ENCODE measurements around the gene HUNK.
"Not testable (repeated sequence)": the region's sequence is repeated elsewhere in the genome, so short reads cannot be mapped to it uniquely, and the experiment has no call there.

The HUNK gene

DNA sequence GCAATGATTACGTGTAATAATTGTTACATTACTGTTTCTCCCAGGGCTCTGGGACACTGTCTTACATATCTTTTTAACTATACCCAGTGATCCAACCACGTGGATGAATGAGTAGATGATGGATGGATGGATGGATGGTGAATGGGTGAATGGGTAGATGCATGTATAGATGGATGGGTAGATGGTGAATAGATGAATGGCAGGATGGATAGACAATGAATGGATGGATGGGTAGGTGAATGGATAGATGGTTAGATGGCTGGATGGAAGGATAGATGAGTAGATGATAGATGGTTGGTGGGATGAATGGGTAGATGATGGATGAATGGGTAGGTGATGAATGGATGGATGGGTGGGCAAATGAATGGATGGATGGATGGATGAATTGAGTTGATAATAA is 135.9 kb downstream of the HUNK start:
- no peak for DNase-seq

DNA sequence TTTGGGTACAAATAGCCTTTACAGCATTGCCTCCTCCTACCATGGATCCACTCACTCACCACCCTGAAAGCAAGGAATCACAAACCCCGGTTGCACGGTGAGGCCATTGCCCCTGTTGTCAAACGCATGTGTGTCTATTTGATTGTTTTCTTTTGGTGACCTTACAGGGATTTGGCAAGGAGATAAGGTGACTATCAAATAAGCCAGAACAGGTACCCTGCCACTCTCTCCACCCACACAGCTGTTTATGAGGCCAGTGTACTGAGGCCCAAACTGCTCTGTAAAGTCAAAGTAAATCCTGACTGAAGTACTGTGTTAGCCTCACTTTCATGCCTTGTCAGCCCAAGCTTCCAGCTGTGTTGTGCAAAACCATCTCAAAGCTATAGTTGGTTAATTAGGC is 136.4 kb downstream of the HUNK start:
- no peak for DNase-seq

DNA sequence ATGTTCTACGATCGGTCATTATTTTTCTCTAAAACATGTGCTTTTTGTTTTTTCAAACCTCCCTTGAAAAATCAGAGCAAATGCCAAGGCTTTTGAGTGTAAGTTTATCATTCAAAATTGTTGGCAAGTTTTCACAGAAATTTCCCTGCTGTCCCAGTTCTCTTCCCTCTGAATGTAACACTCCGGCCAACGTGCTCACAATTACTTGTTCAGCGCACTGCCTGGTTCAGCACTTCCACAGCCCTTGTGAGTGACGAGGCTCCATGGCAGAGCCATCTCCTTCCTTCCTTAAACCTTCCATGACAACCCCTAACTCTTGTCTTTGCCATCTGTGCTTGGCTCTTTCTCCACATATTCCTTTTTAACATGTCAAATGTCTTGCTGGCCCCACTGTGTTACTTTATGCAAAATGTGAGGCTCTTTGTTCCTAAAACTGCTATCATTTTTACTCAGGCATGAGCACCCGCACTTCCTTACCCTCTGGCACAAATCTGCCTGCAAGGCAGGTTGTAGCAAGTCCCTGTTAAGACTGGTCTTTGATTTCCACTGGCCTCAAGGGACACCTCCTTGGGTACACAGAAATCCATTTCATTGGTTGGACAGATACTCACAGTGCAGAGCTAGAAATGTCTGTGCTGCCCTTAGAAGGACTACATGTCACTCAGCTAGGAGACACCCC is 142.8 kb downstream of the HUNK start:
- no peak for DNase-seq

DNA sequence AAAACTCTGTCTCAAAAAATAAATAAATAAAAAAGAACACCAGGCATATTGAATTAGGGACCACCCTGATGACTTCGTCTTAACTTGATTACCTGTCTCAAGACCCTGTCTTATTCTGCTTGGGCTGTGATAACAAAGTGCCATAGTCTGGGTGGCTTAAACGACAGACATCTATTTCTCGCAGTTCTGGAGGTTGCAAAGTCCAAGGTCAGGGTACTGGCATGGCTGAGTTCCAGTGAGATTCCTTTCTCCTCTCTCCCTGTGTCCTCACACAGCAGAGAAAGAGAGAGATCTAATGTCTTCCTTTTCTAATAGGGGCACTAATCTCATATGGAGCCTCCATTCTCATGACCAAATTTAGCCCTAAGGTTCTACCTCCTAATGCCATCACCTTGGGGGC is 145.6 kb downstream of the HUNK start:
- no peak for DNase-seq

DNA sequence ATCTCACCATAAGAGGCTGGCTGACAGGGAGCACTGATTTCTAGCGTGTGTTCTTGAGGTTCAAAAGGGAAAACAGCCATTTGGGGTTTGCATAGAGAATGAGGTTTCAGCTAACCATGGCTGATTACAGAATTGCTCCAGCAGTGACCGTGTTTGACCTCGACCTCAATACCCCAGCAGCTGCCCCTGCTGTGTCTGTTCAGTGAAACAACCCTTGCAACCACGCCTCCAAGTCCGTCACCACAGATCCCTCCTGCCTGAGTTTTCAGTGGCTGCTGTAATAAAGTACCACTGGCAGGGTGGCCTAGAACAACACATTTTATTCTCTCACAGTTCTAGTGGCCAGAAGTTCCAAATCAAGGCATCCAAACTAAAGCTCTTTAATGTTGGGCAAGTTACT is 147.7 kb downstream of the HUNK start:
- no peak for DNase-seq

DNA sequence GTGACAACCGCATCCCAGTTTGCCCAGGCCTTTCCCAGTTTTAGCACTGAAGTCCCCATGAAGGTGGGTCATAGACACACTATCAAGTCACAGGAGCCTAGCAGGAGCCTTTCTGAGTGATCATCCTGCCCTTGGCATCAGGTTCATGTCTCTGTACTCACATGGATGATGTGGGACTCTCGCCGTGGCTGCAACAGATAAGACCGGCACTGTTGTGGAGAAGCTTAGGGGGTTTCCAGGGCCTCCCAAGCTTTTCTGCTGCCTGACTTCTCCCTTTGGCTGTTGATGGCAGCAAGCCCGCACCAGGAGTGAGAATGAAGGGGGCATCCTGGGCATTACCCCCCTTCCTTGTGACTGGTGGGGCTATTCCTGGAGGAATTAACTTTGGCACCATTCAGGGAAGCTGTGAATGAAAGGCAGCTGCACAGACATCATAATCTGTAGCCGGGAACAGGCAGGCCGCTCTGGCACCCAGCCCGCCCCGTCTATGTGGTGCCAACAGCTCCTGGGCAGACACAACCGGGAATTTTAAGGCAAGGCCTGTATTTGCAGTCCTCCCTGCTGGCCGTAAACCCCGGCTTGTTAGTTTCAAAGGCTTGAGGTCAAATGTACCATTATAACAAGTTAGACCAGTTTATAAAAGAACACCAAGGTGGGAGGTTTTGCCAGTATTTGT is 148.6 kb downstream of the HUNK start:
- peak; percentile 88 for DNase-seq

DNA sequence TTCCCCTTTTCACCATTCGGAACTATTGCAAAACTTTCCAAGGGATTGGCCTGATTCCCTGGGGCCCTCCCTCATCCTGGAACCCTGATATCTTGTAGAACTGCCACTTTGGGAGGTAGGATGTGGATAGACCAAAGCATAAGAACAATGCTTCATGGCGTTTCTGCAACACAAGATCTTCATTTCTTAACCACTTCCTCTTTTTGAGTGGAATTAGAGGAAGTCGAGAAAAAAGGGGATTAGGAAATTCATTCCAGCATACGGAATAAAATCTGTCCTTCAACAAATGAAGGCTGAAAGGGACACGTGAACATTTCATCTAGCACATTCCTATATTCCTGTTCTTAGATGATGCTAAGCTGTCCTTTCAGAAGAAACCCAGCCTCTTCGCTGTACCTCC is 149.3 kb downstream of the HUNK start:
- DNase-seq: no peak

DNA sequence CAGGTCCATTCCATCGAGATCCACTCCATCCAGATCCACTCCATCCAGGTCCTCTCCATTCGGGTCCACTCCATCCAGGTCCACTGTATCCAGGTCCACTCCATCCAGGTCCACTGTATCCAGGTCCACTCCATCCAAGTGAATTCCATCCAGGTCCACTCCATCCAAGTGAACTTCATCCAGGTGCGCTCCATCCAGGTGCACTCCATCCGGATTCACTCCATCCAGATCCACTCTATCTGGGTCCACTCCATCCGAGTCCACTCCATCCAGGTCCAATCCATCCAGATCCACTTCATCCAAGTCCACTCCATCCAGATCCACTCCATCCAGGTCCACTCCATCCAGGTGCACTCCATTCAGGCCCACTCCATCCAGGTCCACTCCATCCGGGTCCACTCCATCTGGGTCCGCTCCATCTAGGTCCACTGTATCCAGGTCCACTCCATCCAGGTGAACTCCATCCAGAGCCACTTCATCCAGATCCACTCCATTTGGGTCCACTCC is 157.4 kb downstream of the HUNK start:
- no peak for DNase-seq

DNA sequence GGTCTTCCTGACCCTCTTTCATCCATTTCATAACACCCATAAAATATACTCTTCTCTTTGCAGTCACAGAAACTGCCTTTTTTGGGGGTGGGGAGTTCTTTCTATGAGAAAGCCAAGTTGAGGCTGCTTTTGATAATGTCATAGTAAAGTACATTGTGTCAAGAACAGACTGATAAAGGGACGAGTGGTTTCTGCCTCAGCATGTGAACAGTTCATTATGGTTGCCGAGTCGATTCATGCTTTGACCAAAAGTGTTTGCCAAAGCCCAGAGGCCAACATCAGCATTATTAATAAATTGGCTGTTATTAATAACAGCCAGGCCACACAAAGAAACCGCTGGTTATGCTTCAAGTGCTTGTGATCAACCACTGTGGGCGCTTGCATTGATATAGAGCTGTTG is 162.0 kb downstream of the HUNK start:
- no peak for DNase-seq

DNA sequence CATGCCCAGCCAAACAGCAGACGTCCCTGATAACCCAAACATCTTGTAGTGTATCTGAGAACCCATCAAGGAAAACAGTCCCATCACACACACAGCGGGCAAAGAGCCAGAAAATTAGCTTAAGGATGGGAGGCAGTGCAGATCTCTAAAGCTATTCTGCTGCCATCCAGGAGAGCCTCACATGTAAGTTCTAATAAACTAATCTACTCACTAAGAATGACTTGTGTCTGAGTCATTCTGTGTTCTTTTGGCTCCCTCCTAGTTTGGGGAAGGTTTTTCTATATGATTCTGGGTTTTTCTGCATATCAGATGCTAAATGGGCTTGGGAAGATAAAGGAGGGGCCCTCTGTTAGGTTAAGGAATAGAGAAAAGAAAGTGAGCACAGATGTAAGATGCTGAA is 162.8 kb downstream of the HUNK start:
- DNase-seq: no peak

DNA sequence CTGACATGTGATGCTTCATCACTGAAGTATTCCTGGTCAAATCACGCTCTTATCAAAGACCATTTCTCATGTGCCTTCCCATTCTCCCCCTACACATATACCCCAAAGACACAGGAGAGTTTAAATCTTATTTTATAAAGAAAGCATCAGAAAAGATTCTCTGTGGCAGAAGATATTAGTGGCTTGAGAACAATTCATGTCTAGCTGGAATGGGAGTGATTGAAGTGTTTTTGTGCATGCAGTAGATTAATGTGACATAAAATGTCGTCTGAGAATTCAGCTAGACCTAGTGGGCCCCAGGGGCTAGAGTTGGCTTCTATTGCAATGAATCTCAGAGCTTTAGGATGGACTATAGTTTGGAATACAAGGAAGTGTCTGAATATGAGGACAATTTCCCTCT is 163.9 kb downstream of the HUNK start:
- DNase-seq: no peak

DNA sequence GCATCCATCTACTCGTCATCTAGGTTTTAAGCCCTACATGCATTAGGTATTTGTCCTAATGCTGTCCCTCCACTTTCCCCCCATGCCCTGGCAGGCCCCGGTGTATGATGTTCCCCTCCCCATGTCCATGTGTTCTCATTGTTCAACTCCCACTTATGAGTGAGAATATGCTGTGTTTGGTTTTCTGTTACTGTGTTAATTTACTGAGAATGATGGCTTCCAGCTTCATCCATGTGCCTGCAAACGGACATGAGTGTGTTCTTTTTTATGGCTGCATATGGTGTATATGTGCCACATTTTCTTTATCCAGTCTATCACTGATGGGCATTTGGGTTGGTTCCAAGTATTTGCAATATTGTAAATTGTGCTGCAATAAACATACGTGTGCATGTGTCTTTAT is 165.9 kb downstream of the HUNK start:
- not testable (repeated sequence) for DNase-seq

DNA sequence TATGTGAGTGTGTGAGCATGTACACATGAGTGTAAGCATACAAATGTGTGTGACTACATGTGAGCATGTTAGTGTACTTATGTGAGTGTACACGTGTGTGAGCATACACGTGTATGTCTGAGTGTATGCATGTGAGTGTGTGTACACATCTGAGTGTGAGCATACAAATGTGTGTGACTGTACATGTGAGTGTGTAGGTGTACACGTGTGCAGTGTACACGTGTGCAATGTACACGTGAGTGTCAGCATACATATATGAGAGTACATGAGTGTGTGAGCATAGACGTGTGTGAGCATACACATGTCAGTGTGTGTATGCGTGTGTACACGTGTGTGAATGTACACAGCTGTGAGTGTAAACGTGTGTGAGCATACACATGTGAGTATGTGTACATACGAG is 170.6 kb downstream of the HUNK start:
- DNase-seq: no peak

DNA sequence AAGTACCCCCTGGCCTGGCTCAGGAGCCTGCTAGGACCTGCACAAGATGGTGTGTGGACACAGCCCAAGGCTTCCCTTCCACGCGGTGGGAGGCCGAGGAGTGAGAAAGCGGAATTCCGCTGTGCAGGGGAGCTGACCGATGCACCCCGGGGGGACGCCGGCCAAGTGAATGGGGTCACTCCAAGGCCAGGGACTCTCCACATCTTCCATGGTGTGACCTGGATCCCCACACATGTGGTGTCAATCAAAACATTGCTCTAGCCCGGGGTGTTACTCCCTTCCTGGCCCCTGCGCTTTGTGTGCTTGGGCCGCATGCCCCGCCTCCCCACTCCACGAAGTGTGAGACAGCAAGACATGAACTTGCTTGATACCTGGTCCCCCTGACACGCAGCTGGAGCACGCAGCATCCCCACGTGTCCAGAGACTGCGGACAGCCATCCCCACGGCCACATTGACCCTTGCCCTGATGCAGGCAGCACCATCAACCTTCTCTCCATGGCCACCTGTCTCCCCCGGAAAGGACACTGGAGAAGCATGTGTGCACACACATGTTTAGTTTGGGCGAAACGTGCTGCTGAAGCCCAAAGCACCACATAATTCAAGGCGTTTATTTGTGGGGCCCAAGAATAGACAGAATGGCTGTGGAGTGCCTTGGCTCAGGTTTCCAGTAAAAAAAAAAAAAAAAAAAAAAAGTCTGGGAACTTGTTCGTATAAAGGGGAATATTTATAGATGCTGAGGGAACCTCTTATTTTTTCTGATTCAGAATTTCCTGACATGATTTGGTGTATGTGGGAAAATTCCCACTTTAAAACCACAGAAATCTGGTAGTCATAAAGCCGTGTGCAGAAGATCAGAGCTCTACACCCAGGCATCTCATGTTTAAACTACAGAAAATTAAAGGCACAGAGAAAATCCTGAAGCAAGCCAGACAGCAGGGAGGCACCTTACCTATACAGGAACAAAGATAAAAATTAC is 171.7 kb downstream of the HUNK start:
- DNase-seq: peak; percentile 44

DNA sequence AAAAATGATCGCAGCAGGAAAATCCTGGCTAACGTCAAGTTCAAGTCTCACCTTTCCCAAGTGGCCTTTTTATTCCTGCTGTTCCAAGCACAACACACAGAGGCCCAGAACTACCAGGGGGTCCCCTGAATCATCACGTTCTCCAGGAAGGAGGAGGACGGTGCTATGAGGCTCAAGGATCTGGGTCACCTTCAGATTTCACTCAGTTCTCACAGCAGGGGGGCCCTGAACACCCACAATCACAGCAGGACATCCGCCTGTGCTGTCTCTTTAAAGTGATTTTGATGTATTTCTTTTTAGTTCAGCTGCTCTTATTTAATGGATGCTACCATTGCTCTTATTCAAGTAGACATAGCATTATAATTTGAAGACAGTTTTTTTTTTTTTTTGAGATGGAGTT is 173.4 kb downstream of the HUNK start:
- DNase-seq: no peak

DNA sequence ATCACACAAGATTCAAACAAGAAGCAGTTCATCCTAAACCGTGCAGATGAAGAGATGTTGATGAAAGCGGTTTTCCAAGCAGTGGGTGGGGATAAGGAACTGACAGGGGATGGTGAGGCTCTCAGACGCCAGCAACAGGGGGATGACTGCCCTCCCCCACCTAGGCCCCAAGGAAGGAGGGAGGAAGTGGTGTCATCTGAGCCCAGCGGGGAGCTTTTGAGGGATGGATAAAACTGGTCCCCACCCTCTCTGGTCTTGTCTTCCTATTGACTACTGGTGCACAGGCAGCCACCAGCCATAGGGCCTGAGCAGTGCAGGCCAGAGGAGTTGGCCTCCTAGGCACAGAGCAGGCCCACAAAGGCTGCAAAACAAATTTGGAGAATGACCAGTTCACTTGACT is 175.5 kb downstream of the HUNK start:
- no peak for DNase-seq
